NCI-H146 treated with DMSO at 0.1 percent for 48 hours (cell line): ENCODE measurements around the gene ADD1.

Experiments
- DNase-seq: peaks from one replicate; lab custom pipeline; 2025; ENCODE audit not compliant: unreplicated experiment; lab: John Stamatoyannopoulos, UW

The ADD1 gene

GRCh38 chr4:2822461-2823300 lies 21.0 kb upstream of the ADD1 start:
- no peak for DNase-seq

GRCh38 chr4:2823301-2823670 lies 20.4 kb upstream of the ADD1 start:
- no peak for DNase-seq

GRCh38 chr4:2823671-2824328 lies 19.8 kb upstream of the ADD1 start:
- DNase-seq: no peak

DNA sequence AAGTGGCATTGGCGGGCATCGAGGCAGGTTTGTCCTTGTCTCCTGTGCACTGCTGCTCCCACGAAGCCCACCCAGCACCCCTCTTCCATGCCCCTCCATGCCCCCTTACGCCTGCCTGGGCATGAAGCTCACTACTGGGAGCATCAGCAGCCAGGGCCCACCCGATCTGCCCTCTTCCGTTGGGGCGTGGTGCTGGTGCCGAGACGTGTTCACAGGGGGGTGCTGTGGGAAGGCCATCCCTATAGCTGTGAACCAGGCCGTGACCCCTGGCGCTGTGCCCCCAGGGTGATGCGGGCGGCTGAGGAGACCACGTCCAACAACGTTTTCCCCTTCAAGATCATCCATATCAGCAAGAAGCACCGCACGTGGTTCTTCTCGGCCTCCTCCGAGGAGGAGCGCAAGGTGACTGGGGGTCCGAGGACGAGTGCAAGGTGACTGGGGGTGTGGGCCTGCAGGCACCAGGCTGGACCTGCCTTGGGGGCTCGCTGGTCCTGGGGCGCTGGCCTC lies 19.3 kb upstream of the ADD1 start:
- no peak for DNase-seq

DNA sequence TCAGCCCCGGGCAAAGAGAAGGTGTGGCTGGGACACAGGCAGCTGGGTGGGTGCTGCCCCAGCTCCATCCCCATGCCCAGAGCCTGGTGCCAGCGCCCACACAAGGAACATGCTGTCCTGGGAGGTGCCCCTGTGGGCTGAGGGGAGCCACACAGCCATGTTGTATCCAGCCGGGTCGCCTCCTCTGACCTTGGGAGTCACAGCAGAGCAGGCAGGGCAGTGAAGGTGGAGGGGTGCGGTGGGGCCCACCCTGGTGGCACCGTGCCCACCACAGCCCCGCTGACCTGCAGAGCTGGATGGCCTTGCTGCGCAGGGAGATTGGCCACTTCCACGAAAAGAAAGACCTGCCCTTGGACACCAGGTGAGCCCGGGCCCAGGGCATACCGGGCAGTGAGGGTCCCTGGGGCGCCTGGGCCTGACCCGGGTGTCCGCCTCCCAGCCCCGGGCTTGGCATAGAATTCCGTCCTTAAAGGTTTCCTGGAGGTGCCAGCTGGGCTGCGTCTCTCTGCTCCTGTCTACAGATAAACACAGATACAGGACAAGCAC lies 18.7 kb upstream of the ADD1 start:
- DNase-seq: no peak

DNA sequence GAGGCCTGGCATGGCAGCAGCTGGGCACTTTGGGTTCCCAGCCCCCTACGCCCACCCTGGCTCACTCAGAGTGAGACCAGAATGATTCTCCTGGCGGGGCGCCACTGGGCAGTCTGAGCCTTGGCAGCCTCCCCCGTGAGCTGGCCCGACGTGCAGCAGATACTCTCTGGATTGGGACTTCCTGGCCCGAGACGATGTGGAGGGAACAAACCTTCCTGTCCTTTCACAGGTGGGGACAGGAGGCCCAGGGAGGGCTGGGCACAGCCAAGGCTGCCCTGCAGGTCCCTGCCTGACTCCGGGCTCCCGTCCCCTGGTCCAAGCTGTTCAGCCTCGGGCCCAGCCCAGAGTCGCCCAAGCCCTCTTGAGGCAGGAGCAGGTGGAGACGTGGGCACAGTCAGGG lies 17.9 kb upstream of the ADD1 start:
- no peak for DNase-seq

GRCh38 chr4:2827071-2827873 lies 16.4 kb upstream of the ADD1 start:
- DNase-seq: no peak

DNA sequence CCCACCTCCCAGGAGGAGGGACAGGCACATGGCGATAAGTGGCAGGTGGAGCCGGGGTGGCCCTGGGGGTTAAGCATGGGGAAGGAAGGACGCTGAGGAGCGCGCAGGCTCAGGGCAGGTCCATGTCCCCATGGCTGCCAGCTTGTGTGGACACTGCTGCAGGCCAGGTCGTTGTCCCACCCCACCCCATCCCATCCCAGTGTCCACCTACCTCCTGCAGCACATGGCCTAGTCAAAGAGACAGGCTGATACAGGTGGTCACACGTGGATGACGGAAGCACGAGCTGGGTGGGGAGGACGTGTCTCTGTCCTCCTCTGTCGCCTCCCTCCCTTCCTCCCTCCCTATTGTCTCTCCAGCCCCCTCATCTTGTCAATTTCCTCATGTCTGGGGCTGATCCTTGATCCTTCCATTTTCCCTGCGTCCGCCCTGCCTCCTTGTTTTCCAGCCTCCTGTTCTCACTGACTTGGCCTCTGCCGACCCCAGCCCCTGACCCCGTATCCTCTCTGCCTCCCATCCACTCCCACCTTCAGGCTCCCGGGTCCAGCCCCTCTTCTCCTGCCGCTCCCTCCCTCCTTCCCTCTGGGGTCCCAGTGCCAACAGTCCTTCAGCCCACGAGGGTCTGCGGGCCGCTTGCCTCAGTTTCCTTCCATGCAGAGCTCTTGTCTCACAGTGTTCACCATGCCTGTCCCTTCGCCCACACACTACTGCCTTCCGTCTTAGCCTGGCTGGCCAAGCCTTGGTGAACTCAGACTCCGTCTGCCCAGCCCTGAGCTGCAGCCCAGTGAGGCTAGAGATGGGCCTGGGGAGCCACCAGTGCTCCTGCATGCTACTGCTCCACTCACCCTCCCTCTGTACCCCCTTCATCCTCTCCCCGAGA lies 15.5 kb upstream of the ADD1 start:
- no peak for DNase-seq

DNA sequence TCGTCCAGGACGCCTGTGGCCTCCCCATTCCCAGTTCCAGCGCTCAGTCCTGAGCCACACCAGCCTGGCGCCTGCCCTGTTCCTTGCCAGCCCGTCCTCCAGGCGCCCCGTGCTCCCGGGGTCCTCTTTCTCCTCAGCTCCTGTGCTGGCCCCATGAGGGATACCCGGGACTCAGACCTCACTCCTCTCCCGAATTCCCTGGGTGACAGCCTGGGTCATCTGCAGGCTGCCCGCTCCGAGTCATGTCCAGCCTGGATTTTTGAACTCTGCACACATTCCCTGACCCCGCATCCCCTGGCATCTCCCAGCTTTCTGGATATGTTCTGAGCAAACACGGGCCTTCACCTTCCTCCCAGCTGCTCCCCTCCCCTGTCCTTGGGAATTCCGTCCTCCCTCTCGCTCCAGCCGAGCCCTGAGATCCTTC lies 14.9 kb upstream of the ADD1 start:
- no peak for DNase-seq

- no peak for DNase-seq
Measured at GRCh38 chr4:2829321-2829932, 14.2 kb upstream of the ADD1 start.

- DNase-seq: no peak
Measured at GRCh38 chr4:2829933-2830451, 13.7 kb upstream of the ADD1 start.

DNA sequence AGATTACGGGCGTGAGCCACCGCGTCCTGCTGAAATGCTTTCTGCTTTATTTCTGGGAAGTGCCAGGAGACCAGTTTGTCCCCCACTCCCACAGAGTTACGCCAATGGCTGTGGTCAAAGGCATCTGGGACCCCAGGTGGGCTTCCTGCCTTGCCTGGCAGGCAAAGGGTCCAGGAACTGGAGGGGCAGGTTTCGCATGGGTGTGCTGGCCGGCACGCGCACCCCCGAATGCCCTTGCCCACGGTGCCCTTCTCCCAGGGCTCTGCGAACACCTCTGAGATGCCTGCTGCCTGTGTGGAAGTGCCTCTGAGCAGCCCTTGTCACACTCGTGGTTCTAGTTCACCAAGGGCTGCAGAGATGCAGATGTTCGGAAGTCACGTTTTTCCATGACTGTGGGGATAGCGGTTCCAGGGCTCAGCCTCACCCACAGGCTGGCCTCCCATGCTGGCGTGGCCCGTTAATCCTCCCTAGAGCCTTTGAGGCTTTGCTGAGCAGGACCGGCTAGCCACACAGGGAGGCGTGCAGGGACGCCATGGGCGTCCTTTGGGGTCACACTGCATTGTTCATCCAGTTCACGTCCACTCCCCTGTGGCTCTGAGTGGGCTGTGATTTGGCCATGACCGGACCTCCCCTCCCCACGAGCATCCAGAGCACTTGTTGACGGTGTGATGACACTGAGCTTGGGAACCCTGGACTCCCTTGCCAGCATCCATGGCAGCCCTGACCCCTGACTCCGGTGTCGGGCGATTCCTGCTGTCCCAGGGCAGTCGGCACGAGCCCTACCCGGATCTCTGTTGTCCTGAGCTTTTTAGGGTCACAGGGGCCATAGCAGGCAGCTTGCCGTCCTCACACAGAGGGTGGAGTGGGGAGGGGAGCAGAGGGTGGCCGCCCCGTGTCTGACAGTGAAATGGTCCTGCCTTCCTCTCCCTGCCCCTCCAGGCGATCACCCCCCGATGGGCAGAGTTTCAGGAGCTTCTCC lies 12.7 kb upstream of the ADD1 start:
- no peak for DNase-seq

- DNase-seq: no peak
Measured at GRCh38 chr4:2831611-2832308, 11.9 kb upstream of the ADD1 start.

DNA sequence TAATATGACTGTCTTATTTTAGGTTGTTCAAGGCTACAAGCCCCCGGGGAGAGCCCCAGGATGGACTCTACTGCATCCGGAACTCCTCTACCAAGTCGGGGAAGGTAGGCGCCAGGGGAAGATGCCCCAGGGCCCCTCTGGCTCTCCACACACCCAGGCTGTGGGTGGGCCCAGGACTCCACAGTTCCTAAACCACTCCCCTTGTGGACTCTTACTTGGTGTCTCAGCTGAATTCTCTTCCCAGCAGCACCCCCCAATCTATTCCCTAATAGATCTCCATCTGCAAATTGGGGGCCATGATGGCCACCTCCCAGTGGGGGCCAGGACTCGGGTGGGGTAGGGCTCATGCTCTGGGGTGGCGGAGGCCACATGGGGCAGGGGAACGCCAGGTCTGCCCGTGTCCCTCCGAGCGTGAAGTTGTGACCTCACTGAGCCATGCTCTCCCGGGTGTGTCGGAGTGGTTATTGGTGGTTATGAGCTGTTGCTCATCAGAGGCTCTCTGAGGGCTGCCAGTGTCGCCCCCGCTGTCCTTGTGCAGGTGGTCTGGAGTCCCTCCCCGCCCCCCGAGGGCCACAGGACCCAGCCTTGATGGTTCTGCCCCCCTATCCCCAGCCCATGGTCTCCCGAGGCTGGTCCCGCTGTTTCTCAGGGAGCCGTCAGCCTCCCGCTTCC lies 11.2 kb upstream of the ADD1 start:
- DNase-seq: no peak

DNA sequence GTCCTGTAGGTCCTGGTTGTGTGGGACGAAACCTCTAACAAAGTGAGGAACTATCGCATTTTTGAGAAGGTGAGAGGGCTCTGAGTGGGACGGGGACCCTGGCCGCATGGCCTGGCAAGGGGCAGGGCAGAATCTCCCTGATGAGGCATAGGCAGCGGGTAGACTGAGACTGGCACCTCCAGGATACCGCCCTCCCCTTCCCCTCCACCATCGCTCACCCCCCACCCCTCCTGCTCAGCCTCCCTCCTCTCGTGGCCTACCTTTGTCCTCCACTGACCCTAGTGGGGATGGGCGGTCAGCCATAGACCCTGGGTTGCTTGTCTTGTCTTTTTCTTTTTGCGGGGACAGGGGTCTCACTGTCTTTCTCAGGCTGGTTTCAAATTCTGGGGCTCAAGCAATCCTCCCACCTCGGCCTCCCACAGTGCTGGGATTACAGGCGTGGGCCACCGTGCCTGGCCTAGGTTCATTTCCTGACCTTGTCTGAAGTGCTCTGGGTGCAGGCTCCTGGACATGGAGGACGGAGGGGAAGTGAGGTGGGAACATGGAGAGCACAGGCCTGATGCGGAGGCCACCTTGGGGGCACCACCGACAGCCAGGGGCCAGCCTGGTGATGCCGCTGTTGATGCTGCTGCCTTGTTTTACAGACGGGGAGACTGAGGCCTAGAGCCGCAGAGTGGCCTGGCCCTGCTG lies 10.5 kb upstream of the ADD1 start:
- no peak for DNase-seq

- DNase-seq: no peak
Measured at GRCh38 chr4:2833671-2834000, 10.0 kb upstream of the ADD1 start.
